Peyer's patch (tissue), 4 donors: ENCODE measurements around the gene HDGFL1. TPM values are rescaled to one million over a fixed set of nuclear protein-coding genes. Genes with fewer than 3 reads are reported as not detected.

ENCODE experiments used
- DNase-seq, 3 donors: peaks; one replicate each; pipeline ENCODE4 v3.0.0-alpha.2; 2017 to 2019
- H3K27ac ChIP-seq, 4 donors: fragments of 200-600 bp; sonication (generic); one replicate each; pipeline ENCODE4 v1.5.1; 2016 to 2019
- H3K27me3 ChIP-seq, 2 donors: fragments of 200-600 bp; sonication (generic); one replicate each; pipeline ENCODE4 v1.5.1; 2019
- H3K36me3 ChIP-seq, 3 donors: fragments of 200-600 bp; sonication (generic); one replicate each; pipeline ENCODE4 v1.5.1; 2016 to 2019
- H3K4me1 ChIP-seq, 4 donors: fragments of 200-600 bp; sonication (generic); one replicate each; pipeline ENCODE4 v1.5.1; 2016 to 2019
- H3K4me3 ChIP-seq, 4 donors: fragments of 200-600 bp; sonication (generic); 1 replicate in 3 of 4; 2 replicates in 1 of 4; pipeline ENCODE4 v1.5.1; 2016 to 2019; ENCODE audit warnings: mild to moderate bottlenecking in 1 of 4
- H3K9me3 ChIP-seq, 4 donors: fragments of 200-600 bp; sonication (generic); one replicate each; pipeline ENCODE4 v1.5.1; 2016 to 2019; ENCODE audit warnings: mild to moderate bottlenecking in 1 of 4
- CTCF ChIP-seq, 6 experiments: fragments of 450-650 bp in 4 of 6; fragments of 200-600 bp in 2 of 6; sonication (generic) in 1 of 6; IDR thresholded peaks; one replicate each; pipeline ENCODE4 v1.5.1; 2017 to 2019; ENCODE audit warnings: antibody characterized with exemption in 6 of 6, mild to moderate bottlenecking in 3 of 6, moderate library complexity in 1 of 6
- POLR2A ChIP-seq, 2 donors: fragments of 450-650 bp; IDR thresholded peaks; one replicate each; pipeline ENCODE4 v1.5.1; 2017; ENCODE audit warnings: antibody characterized with exemption in 2 of 2, mild to moderate bottlenecking in 2 of 2, moderate library complexity in 2 of 2
- total RNA-seq, 4 donors: library from RNA; depleted of rRNA; stranded (reverse); fragments of >200 nt; gene quantifications; one replicate each; pipeline ENCODE4 v1.1.0, GENCODE V29; 2016

The HDGFL1 gene
- total RNA-seq, 4 donors from 2014 or later, result not detected

- Histone ChIP-seq H3K9me3 (no peaks in the 10 kb centered on the region), H3K36me3 (no peaks in the 10 kb centered on the region), H3K27me3 (no peaks in the 10 kb centered on the region), H3K4me3 (no peak overlapping the region), H3K4me1 (no peaks in the 10 kb centered on the region), H3K27ac (no peak overlapping the region)
- DNase-seq, result no peak
- TF ChIP-seq CTCF (IDR thresholded peaks at IDR 0.05) (no peak), POLR2A (IDR thresholded peaks at IDR 0.05) (no peak)
Observed at GRCh38 chr6:22590423-22590822, 21.1 kb downstream of the HDGFL1 start.

GRCh38 chr6:22593895-22594294, 24.5 kb downstream of the HDGFL1 start:
- TF ChIP-seq POLR2A (IDR thresholded peaks at IDR 0.05) (no peak), CTCF (IDR thresholded peaks at IDR 0.05) (no peak)
- no peaks in the 10 kb centered on the region for H3K27me3 ChIP-seq
- no peaks in the 10 kb centered on the region for H3K36me3 ChIP-seq
- no peaks in the 10 kb centered on the region for H3K9me3 ChIP-seq
- no peak overlapping the region for H3K4me3 ChIP-seq
- no peak overlapping the region for H3K27ac ChIP-seq
- no peak for DNase-seq
- H3K4me1 ChIP-seq, result no peaks in the 10 kb centered on the region

GRCh38 chr6:22596011-22596410, 26.6 kb downstream of the HDGFL1 start:
- Histone ChIP-seq H3K4me3 (no peak overlapping the region), H3K4me1 (no peaks in the 10 kb centered on the region), H3K27me3 (no peaks in the 10 kb centered on the region), H3K36me3 (no peaks in the 10 kb centered on the region), H3K27ac (no peak overlapping the region), H3K9me3 (no peaks in the 10 kb centered on the region)
- no peak for DNase-seq
- no peak for TF ChIP-seq CTCF (IDR thresholded peaks at IDR 0.05)
- TF ChIP-seq POLR2A (IDR thresholded peaks at IDR 0.05), result no peak

- no peak overlapping the region for H3K4me3 ChIP-seq
- H3K36me3 ChIP-seq, result no peaks in the 10 kb centered on the region
Observed at GRCh38 chr6:22598339-22598738, 29.0 kb downstream of the HDGFL1 start.

GRCh38 chr6:22600059-22600458, 30.7 kb downstream of the HDGFL1 start:
- H3K4me3 ChIP-seq, result no peak overlapping the region
- H3K36me3 ChIP-seq, result no peaks in the 10 kb centered on the region
- TF ChIP-seq CTCF (IDR thresholded peaks at IDR 0.05), result no peak
- TF ChIP-seq POLR2A (IDR thresholded peaks at IDR 0.05), result no peak
- H3K27me3 ChIP-seq, result no peaks in the 10 kb centered on the region
- H3K4me1 ChIP-seq, result no peaks in the 10 kb centered on the region
- no peak overlapping the region for H3K27ac ChIP-seq
- DNase-seq, result no peak
- H3K9me3 ChIP-seq, result no peaks in the 10 kb centered on the region

More at GRCh38 chr6:22598339-22598738, 29.0 kb downstream of the HDGFL1 start:
- no peak for DNase-seq
- Histone ChIP-seq H3K9me3 (no peaks in the 10 kb centered on the region), H3K27ac (no peak overlapping the region), H3K27me3 (no peaks in the 10 kb centered on the region), H3K4me1 (no peaks in the 10 kb centered on the region)
- no peak for TF ChIP-seq CTCF (IDR thresholded peaks at IDR 0.05)
- TF ChIP-seq POLR2A (IDR thresholded peaks at IDR 0.05), result no peak

GRCh38 chr6:22601984-22602383, 32.6 kb downstream of the HDGFL1 start:
- Histone ChIP-seq H3K27me3 (no peaks in the 10 kb centered on the region), H3K27ac (no peak overlapping the region), H3K36me3 (no peaks in the 10 kb centered on the region), H3K4me3 (no peak overlapping the region), H3K4me1 (no peaks in the 10 kb centered on the region), H3K9me3 (no peaks in the 10 kb centered on the region)
- TF ChIP-seq CTCF (IDR thresholded peaks at IDR 0.05) (no peak), POLR2A (IDR thresholded peaks at IDR 0.05) (no peak)
- DNase-seq, result no peak
